Measurements from ENCODE around the gene SPOPL.
"Not testable (repeated sequence)": the region's sequence is repeated elsewhere in the genome, so short reads cannot be mapped to it uniquely, and the experiment has no call there.

SPOPL gene

DNA sequence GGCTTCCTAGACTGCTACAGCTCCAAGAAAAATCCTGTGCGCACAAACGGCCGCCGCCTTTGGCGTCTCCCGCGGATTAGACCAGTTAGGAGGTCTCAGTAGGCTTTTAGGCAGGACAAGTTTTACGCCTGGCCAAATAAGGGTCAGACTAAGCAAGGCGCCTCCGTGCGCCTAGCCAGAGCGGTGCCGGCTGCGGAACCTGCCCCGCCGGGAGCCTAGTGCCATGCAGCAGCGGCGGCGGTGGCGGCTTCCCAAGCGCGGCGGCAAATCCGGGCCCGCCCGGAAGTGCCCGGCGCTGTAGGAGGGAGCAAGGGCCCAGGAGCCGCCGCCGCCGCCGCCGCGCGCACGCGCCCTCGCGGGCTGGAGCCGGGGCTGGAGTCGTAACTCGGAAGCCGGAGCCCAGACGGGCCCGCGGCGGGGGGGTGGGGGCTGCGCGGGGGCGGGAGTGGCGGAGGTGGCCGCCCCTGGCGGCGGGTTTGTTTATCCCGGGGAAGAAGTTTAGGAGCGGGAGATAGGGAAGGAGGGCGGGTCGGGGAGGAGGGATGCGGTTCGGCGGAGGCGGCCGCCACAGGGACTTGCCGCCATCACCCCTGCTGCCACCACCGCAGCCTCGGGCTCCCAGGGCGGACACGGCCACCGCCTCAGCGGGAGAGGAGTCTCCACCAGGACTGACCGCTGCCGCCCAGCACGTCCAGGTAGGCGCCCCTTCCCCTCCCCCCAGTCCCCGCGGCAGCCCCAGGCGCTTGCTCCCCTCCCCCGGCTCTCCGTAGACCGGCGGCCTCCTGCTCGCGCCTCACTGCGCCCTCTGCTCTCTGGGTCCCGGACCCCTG is at the start of gene SPOPL:
TSS of gene SPOPL (plus strand) at position 346 of the 830 bp plus-strand sequence. CDS start 48,447 bp downstream, outside the sequence.
- DNase-seq (ENCODE audit: low read depth), result peak; percentile 82

GRCh38 chr2:138452324-138452723 is 49.2 kb upstream of the SPOPL start:
- no peak for DNase-seq (ENCODE audit: low read depth)

DNA sequence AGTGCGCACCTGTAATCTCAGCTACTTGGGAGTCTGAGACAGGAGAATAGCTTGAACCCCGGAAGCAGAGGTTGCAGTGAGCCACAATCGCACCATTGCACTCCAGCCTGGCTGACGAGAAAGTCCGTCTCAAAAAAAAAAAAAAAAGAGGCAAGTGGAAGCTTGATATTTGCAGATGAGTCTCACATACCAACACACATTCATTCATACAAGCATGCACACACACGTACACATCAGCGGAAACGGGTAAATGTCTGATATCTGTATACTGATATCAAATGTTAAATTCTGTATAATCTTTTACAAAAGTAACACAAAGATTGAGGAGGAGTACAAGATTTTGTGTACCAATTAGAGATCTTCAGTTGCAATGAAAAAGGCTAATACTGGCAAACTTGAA is 47.8 kb upstream of the SPOPL start:
- no peak for DNase-seq (ENCODE audit: low read depth)

DNA sequence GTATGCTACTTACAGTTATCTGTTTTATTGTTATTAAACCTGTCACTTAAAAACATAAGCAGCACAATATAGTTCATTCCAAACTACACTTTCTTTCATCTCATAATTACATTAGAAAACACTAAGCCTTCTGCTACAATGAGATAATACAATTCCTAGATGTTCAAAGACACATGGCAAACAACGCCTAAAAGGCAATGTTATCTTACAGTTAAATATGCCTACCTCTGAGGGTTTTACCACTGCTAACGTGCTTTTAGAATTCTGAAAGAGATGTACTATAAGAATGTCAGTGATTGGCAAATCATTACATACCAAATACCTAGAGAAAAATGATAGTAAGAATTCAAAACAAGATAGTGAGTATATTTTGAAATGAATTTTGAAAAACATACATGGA is 46.8 kb upstream of the SPOPL start:
- DNase-seq (ENCODE audit: low read depth), result no peak

GRCh38 chr2:138455275-138455674 is 46.3 kb upstream of the SPOPL start:
- DNase-seq (ENCODE audit: low read depth), result no peak

DNA sequence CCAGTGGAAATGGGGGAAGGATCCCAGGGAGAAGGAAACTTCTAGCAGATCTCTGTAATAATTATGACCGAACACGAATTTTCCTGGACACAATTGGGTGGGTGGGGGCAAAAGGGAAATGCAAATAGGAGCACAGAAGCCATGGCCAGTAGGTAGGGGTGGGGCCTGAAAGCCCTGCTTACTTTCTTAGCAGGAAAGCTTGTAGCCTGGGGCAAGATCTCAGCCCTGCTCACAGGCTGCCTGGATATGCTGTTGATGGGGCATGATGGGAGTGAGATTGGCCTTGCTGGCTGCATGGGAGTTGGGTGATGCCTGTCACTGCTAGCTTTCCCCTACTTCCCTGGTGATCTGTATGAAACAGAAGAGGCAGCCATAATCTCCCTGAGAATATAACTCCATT is 45.9 kb upstream of the SPOPL start:
- no peak for DNase-seq (ENCODE audit: low read depth)

DNA sequence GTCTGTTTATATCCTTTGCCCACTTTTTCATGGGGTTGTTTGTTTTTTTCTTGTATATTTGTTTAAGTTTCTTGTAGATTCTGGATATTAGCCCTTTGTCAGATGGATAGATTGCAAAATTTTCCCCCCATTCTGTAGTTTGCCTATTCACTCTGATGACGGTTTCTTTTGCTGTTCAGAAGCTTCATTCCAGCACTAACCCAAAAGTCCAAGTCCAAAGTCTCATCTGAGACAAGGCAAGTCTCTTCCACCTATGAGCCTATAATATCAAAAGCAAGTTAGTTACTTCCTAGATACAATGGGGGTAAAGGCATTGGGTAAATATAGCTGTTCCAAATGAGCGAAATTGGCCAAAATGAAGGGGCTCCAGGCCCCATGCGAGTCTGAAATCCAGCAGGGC is 38.9 kb upstream of the SPOPL start:
- not testable (repeated sequence) for DNase-seq (ENCODE audit: low read depth)

DNA sequence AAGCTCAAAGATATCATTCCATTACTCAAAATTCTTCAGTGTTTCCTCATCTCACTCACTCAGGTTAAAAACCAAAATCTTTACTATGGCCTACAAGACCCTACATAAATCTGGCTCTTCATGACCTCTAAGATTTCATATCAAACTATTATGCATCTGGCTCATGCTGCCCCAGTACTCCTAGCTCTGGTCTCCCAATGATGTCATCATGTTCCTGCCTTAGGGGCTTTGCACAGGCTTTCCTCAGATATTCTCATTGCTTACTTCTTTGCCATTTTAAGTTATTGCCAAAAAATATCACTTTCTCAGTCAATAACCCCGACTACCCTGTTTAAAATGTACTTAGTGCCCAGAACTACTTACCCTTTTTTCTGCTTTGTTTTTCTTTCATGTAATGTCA is 33.0 kb upstream of the SPOPL start:
- no peak for DNase-seq (ENCODE audit: low read depth)

DNA sequence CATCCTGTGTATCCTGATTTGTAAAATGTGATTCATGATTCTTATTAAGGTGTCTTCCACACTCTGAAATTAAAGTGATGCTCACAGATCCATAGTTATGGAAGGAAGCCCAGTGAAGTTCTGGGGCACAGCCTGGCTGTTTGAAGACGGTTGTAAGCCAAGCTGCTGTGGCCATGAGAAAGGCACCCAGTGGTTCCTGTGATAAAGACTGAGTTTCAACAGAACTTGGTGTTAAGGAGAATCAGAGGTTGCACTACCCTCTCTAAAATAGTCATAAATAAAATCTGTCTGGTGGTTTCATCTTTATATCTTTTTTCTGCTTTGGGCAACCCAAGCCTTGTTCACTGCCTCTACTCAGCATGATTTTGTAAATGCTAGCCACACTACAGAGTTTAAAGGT is 32.2 kb upstream of the SPOPL start:
- no peak for DNase-seq (ENCODE audit: low read depth)

DNA sequence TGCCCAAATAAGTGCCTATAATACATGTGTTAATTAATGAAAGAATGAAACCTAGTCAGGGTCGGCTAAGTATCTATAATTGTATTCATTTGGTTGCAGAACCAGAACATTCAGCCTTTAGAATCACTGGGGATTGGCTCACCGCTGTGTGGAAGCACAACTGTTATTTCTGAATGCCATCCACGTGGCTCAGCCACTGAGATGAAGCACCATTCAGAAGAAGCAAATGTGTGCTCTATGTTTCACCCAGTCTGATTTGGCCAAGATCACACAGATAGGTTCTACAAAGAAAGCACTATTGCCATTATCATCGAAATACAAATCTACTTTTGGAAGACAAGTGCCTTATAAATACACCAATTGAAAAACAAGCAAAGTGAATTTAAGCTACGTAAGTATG is 30.6 kb upstream of the SPOPL start:
- DNase-seq (ENCODE audit: low read depth), result no peak

GRCh38 chr2:138474100-138474825 is 27.3 kb upstream of the SPOPL start:
- DNase-seq (ENCODE audit: low read depth), result no peak

DNA sequence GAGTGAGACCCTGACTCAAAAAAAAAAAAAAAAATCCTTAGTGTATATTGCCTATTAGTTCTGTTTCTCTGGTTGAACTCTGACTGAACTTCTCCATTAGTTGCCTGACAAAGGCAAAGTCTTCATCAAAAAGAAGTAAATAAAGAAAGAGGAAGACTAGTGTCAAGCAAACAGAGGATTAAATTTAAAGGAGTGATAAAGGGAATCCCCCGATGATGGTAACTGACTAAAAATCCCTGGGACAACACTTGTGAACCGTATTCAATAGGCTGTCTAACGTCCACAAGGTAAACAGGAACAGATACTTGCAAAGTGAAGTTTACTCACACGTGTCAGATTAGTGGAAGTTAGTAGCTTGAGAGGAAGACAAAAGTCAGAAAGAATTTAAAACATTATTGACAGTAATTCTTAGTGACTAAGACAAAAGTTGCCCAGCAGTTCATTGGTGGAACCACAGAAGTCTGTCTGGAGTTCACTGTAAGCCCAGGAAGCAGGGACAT is 26.2 kb upstream of the SPOPL start:
- no peak for DNase-seq (ENCODE audit: low read depth)

- no peak for DNase-seq (ENCODE audit: low read depth)
Measured at GRCh38 chr2:138476186-138476585, 25.4 kb upstream of the SPOPL start.

DNA sequence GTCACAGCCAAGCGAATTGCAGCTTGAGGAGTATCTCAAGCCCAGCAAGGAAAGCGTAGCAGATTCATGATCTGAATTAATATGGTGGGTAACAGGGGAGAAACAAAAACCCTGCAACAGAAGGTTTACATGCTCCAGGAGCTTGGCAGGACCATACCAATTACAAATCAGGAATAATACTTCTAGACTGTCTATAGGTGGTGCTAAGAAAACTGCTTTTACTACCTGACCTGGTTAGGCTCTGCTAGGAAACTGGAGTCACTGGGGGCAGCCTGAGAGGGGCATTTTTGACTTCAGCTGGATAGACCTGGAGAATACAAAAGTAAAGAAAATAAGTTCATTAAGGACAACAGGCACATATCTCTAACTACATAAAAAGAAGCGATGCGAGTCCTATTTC is 24.6 kb upstream of the SPOPL start:
- DNase-seq (ENCODE audit: low read depth), result no peak

- DNase-seq (ENCODE audit: low read depth), result not testable (repeated sequence)
Measured at GRCh38 chr2:138482796-138483195, 18.8 kb upstream of the SPOPL start.

- no peak for DNase-seq (ENCODE audit: low read depth)
Measured at GRCh38 chr2:138485019-138485418, 16.6 kb upstream of the SPOPL start.

DNA sequence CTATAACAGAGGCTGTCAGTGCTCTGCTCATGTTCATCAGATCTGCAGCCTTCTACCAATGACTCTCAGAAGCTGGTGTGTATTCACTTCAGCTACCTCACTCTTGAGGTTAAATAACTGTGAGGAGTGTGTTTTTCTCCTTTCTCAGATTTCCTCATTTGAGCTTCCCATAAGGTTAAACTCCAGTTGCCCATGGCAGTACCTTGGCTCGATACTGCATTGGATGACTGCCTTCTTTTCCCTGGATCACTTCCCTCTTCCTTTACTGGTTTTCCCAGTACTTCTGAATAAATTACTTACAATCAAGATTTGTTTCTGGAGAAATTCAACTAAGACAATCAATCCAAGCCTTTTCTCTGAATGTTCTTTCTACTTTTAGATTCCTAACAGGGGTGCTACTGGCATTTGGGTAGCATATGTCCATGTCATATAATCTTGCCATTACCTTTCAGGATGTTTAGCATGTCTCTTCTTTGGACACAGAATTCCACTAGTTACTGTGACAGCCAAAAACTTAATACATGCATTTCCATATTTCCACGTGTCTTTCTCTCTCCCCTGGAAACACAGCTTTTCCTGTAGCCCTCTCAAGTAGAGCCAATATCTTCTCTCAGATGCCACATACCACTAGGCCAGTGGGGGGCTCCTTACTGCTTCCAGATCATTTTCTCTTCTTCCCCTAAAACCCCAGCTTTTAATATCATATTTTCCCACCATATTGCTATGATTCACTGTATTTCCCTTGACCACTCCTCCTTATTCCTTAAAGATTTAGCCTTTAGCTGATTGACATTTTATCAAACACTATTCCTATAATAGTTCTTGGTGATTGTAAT is 15.0 kb upstream of the SPOPL start:
- DNase-seq (ENCODE audit: low read depth), result no peak

DNA sequence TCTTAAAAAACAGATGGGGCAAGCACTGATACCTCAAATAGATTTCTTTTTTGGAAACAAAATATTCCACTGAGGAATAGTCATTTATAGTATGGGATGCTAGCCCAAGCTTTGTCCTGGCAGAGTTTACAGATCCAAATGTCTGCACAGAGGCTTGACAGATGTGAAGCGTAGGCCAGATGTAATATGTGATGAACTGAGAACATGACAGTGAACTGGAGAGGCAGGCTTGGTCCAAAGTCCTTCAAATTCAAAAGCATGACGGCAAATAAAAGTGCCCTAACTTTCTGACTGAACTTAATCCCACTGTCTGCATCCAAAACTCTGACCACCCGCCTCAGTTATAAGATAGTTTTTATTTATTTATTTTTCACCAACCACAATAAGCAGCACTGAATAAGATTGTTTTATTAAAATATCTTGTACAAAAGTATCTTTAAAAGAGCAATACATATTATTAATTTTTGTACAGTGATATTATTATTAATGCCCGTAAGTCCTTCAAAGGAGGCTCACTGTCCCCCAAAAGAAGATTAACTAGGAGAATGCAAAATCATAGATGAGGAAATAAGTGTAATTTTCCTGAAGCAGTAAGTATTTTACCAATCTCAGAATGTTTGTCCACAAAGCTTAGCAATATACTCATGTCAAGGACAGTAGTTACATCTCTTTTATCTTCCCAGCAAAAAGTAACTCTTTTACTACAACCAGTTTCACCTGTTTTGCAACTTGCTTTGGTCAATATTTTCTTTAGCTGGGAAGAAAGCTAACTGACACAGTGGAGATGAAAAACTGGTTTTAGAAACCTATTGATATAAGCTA is 10.7 kb upstream of the SPOPL start:
- DNase-seq (ENCODE audit: low read depth), result no peak

- DNase-seq (ENCODE audit: low read depth), result no peak
Measured at GRCh38 chr2:138491495-138491862, 10.1 kb upstream of the SPOPL start.

GRCh38 chr2:138492160-138492559 is 9.4 kb upstream of the SPOPL start:
- DNase-seq (ENCODE audit: low read depth), result no peak

GRCh38 chr2:138493334-138493733 is 8.2 kb upstream of the SPOPL start:
- no peak for DNase-seq (ENCODE audit: low read depth)

All from stimulated activated CD8-positive, alpha-beta memory T cell treated with anti-CD3 and anti-CD28 coated beads, Interleukin-4, amount 100 ng/mL, for 24 hours (primary cell).